HG03097 (cell line): Measurements from ENCODE around the gene DENND2A.
"Not testable (repeated sequence)": the region's sequence is repeated elsewhere in the genome, so short reads cannot be mapped to it uniquely, and the experiment has no call there.

Experiments
- ATAC-seq: cut with Tn5 transposase; IDR thresholded peaks from one replicate; pipeline ENCODE4 v1.9.1; 2021; ENCODE audit not compliant: unreplicated experiment, low FRiP score

The DENND2A gene

GRCh38 chr7:140650367-140650766 is 9.8 kb upstream of the DENND2A start:
- ATAC-seq, result no peak

GRCh38 chr7:140649556-140650205 is 9.1 kb upstream of the DENND2A start:
- no peak for ATAC-seq

- peak; percentile 82 for ATAC-seq
Observed at GRCh38 chr7:140646931-140647647, 6.5 kb upstream of the DENND2A start.

- ATAC-seq, result no peak
Observed at GRCh38 chr7:140645166-140645900, 4.7 kb upstream of the DENND2A start.

- not testable (repeated sequence) for ATAC-seq
Observed at GRCh38 chr7:140644761-140645160, 4.1 kb upstream of the DENND2A start.

- ATAC-seq, result no peak
Observed at GRCh38 chr7:140643416-140643815, 2.8 kb upstream of the DENND2A start.

- ATAC-seq, result no peak
Observed at GRCh38 chr7:140641524-140642195, 1.0 kb upstream of the DENND2A start.

- no peak for ATAC-seq
Observed at GRCh38 chr7:140640060-140640637, 464 bp downstream of the DENND2A start.

GRCh38 chr7:140639366-140640053 is 1.1 kb downstream of the DENND2A start:
- ATAC-seq, result no peak

- no peak for ATAC-seq
Observed at GRCh38 chr7:140638173-140638791, 2.3 kb downstream of the DENND2A start.

GRCh38 chr7:140637400-140637799 is 3.2 kb downstream of the DENND2A start:
- ATAC-seq, result no peak

GRCh38 chr7:140635816-140636215 is 4.8 kb downstream of the DENND2A start:
- ATAC-seq, result no peak

GRCh38 chr7:140635345-140635744 is 5.3 kb downstream of the DENND2A start:
- ATAC-seq, result no peak

GRCh38 chr7:140631602-140632001 is 9.0 kb downstream of the DENND2A start:
- ATAC-seq, result no peak

GRCh38 chr7:140631021-140631420 is 9.6 kb downstream of the DENND2A start:
- no peak for ATAC-seq

- no peak for ATAC-seq
Observed at GRCh38 chr7:140625908-140626868, 14.4 kb downstream of the DENND2A start.

- not testable (repeated sequence) for ATAC-seq
Observed at GRCh38 chr7:140625192-140625558, 15.4 kb downstream of the DENND2A start.

GRCh38 chr7:140624392-140625191 is 16.0 kb downstream of the DENND2A start:
- ATAC-seq, result no peak
